ENCODE measurements around the gene LYPLAL1.

LYPLAL1 gene

GRCh38 chr1:219173758-219174459 lies at the start of gene LYPLAL1:
Gene LYPLAL1 (plus strand): TSS chr1:219173878. CDS start chr1:219173891, 13 bp downstream.
- DNase-seq, result peak; percentile 87

- no peak for DNase-seq
Measured at GRCh38 chr1:219124163-219124562, 49.5 kb upstream of the LYPLAL1 start.

GRCh38 chr1:219125342-219125741 lies 48.3 kb upstream of the LYPLAL1 start:
- no peak for DNase-seq

- no peak for DNase-seq
Measured at GRCh38 chr1:219126377-219126776, 47.3 kb upstream of the LYPLAL1 start.

GRCh38 chr1:219128957-219129356 lies 44.7 kb upstream of the LYPLAL1 start:
- no peak for DNase-seq

GRCh38 chr1:219130366-219130935 lies 43.2 kb upstream of the LYPLAL1 start:
- DNase-seq, result no peak

GRCh38 chr1:219132939-219133338 lies 40.7 kb upstream of the LYPLAL1 start:
- DNase-seq, result no peak

GRCh38 chr1:219138747-219139146 lies 34.9 kb upstream of the LYPLAL1 start:
- no peak for DNase-seq

- no peak for DNase-seq
Measured at GRCh38 chr1:219140303-219140877, 33.3 kb upstream of the LYPLAL1 start.

GRCh38 chr1:219143735-219144134 lies 29.9 kb upstream of the LYPLAL1 start:
- DNase-seq, result no peak

GRCh38 chr1:219144658-219145315 lies 28.9 kb upstream of the LYPLAL1 start:
- no peak for DNase-seq

GRCh38 chr1:219147571-219148019 lies 26.1 kb upstream of the LYPLAL1 start:
- DNase-seq, result no peak

- DNase-seq, result no peak
Measured at GRCh38 chr1:219149009-219149577, 24.6 kb upstream of the LYPLAL1 start.

GRCh38 chr1:219149953-219150352 lies 23.7 kb upstream of the LYPLAL1 start:
- DNase-seq, result no peak

GRCh38 chr1:219150913-219151312 lies 22.8 kb upstream of the LYPLAL1 start:
- no peak for DNase-seq

- DNase-seq, result no peak
Measured at GRCh38 chr1:219151467-219151866, 22.2 kb upstream of the LYPLAL1 start.

- DNase-seq, result no peak
Measured at GRCh38 chr1:219152751-219153150, 20.9 kb upstream of the LYPLAL1 start.

- DNase-seq, result no peak
Measured at GRCh38 chr1:219153723-219154122, 20.0 kb upstream of the LYPLAL1 start.

- peak; percentile 14 for DNase-seq
Measured at GRCh38 chr1:219155135-219155534, 18.5 kb upstream of the LYPLAL1 start.

- DNase-seq, result no peak
Measured at GRCh38 chr1:219159946-219160645, 13.6 kb upstream of the LYPLAL1 start.

GRCh38 chr1:219160967-219161366 lies 12.7 kb upstream of the LYPLAL1 start:
- DNase-seq, result no peak

GRCh38 chr1:219161371-219161770 lies 12.3 kb upstream of the LYPLAL1 start:
- DNase-seq, result no peak
